ENCODE data around the gene SLC22A23. TPM values are rescaled to one million over a fixed set of nuclear protein-coding genes. Genes with fewer than 3 reads are reported as not detected.

Gene SLC22A23
- total RNA-seq, 1 donor from 2014 or later, result 0.05 TPM

GRCh38 chr6:3331494-3331893, 125.4 kb downstream of the SLC22A23 start:
- no peaks in the 10 kb centered on the region for H3K36me3 Mint-ChIP-seq (ENCODE audit: low read depth)
- no peak for DNase-seq (ENCODE audit: low spot score)
- no peaks in the 10 kb centered on the region for H3K9me3 Mint-ChIP-seq
- intact Hi-C loops (cut with micrococcal nuclease), result no loop called here
- no peak overlapping the region for H3K27ac Mint-ChIP-seq
- H3K4me3 Mint-ChIP-seq, result no peak overlapping the region
- H3K27me3 Mint-ChIP-seq (ENCODE audit: insufficient read depth), result peaks cover 6% of the 10 kb centered on the region
- no peaks in the 10 kb centered on the region for H3K4me1 Mint-ChIP-seq (ENCODE audit: low read depth)

GRCh38 chr6:3330199-3330598, 126.7 kb downstream of the SLC22A23 start:
- intact Hi-C loops (cut with micrococcal nuclease), result no loop called here
- H3K27ac Mint-ChIP-seq, result no peak overlapping the region

GRCh38 chr6:3329393-3330051, 127.3 kb downstream of the SLC22A23 start:
- no peaks in the 10 kb centered on the region for H3K9me3 Mint-ChIP-seq
- H3K36me3 Mint-ChIP-seq (ENCODE audit: low read depth), result no peaks in the 10 kb centered on the region
- no peak overlapping the region for H3K4me3 Mint-ChIP-seq
- H3K4me1 Mint-ChIP-seq (ENCODE audit: low read depth), result peaks cover 2% of the 10 kb centered on the region
- no peak for DNase-seq (ENCODE audit: low spot score)
- no peak overlapping the region for H3K27ac Mint-ChIP-seq
- intact Hi-C loops (cut with micrococcal nuclease), result no loop called here
- H3K27me3 Mint-ChIP-seq (ENCODE audit: insufficient read depth), result peaks cover 11% of the 10 kb centered on the region

More at GRCh38 chr6:3330199-3330598, 126.7 kb downstream of the SLC22A23 start:
- Mint-ChIP-seq H3K4me3 (no peak overlapping the region), H3K36me3 (ENCODE audit: low read depth) (no peaks in the 10 kb centered on the region), H3K9me3 (no peaks in the 10 kb centered on the region), H3K27me3 (ENCODE audit: insufficient read depth) (peaks cover 6% of the 10 kb centered on the region), H3K4me1 (ENCODE audit: low read depth) (no peaks in the 10 kb centered on the region)
- DNase-seq (ENCODE audit: low spot score), result no peak

- Mint-ChIP-seq H3K4me1 (ENCODE audit: low read depth) (peaks cover 5% of the 10 kb centered on the region), H3K27me3 (ENCODE audit: insufficient read depth) (peaks cover 11% of the 10 kb centered on the region), H3K9me3 (no peaks in the 10 kb centered on the region), H3K27ac (no peak overlapping the region), H3K36me3 (ENCODE audit: low read depth) (no peaks in the 10 kb centered on the region), H3K4me3 (no peak overlapping the region)
- no peak for DNase-seq (ENCODE audit: low spot score)
- intact Hi-C loops (cut with micrococcal nuclease), result no loop called here
Measured at GRCh38 chr6:3328796-3329195, 128.1 kb downstream of the SLC22A23 start.

DNA sequence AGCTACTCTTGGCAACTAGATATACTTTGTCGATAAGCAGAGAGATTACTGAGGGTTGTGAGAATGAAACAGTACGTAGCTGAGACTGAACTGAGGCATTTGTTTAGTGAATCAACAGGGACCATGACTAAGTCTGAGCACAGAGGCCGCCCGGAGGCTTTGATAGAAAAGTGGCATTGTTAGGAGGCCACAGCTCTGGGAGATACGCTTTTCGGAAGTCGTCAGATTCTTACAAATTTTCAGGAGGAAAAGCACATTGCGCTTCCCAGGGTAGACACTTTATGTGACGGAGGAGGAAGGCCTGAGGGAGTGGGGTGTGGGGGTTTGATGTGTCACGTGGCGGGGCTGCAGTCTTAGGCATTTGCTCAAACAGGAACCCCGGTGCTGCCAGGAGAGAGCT, 128.7 kb downstream of the SLC22A23 start:
- peaks cover 5% of the 10 kb centered on the region for H3K4me1 Mint-ChIP-seq (ENCODE audit: low read depth)
- no peaks in the 10 kb centered on the region for H3K9me3 Mint-ChIP-seq
- no peak overlapping the region for H3K4me3 Mint-ChIP-seq
- peaks cover 11% of the 10 kb centered on the region for H3K27me3 Mint-ChIP-seq (ENCODE audit: insufficient read depth)
- no peaks in the 10 kb centered on the region for H3K36me3 Mint-ChIP-seq (ENCODE audit: low read depth)
- no peak overlapping the region for H3K27ac Mint-ChIP-seq
- intact Hi-C loops (cut with micrococcal nuclease), result no loop called here
- no peak for DNase-seq (ENCODE audit: low spot score)

GRCh38 chr6:3327403-3327802, 129.4 kb downstream of the SLC22A23 start:
- Mint-ChIP-seq H3K27me3 (ENCODE audit: insufficient read depth) (peaks cover 9% of the 10 kb centered on the region), H3K9me3 (no peaks in the 10 kb centered on the region), H3K4me3 (no peak overlapping the region), H3K4me1 (ENCODE audit: low read depth) (peaks cover 5% of the 10 kb centered on the region), H3K36me3 (ENCODE audit: low read depth) (no peaks in the 10 kb centered on the region), H3K27ac (no peak overlapping the region)
- DNase-seq (ENCODE audit: low spot score), result no peak
- intact Hi-C loops (cut with micrococcal nuclease), result no loop called here

GRCh38 chr6:3326981-3327380, 129.9 kb downstream of the SLC22A23 start:
- no peak overlapping the region for H3K27ac Mint-ChIP-seq
- intact Hi-C loops (cut with micrococcal nuclease), result no loop called here
- no peak overlapping the region for H3K4me3 Mint-ChIP-seq
- H3K27me3 Mint-ChIP-seq (ENCODE audit: insufficient read depth), result peaks cover 9% of the 10 kb centered on the region
- H3K36me3 Mint-ChIP-seq (ENCODE audit: low read depth), result no peaks in the 10 kb centered on the region
- peaks cover 5% of the 10 kb centered on the region for H3K4me1 Mint-ChIP-seq (ENCODE audit: low read depth)
- no peaks in the 10 kb centered on the region for H3K9me3 Mint-ChIP-seq
- no peak for DNase-seq (ENCODE audit: low spot score)

DNA sequence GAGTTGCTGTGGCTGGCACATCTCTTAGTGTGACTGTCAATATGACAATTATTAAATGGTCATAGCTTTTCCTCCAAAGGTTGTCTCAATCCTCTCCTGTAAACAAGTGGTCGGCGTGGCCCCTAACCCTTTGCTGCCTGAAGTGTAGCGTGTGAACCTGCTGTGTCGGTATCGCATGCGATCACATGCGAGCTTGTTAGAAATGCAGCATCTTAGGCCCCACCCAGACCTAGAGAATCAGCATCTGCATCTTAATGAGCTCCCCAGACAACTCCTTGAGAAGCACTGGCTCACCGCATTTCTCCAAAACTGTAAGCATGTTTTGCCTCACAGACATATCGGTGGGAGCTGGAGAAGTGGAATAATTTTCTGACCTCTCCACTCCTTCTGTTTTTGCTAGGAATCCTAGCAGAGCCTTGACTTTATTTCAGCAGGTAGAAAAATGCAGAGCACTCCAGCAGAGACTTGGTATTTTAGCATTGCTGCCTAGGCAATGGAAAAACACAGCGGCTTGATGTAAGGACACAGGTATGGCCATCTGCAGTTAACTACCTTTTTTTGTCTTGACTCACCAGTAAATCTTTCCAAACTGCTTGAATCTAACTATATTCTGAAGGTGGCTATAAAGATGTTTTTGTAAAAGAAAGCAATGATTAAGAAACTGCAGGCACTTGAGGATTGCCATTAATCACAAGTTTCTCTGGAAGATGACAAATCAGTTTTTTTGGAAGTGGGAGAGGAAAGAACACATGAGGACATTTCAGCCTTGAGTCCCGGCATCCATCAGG, 130.5 kb downstream of the SLC22A23 start:
- no peaks in the 10 kb centered on the region for H3K36me3 Mint-ChIP-seq (ENCODE audit: low read depth)
- H3K27ac Mint-ChIP-seq, result no peak overlapping the region
- DNase-seq (ENCODE audit: low spot score), result no peak
- H3K27me3 Mint-ChIP-seq (ENCODE audit: insufficient read depth), result peaks cover 9% of the 10 kb centered on the region
- peaks cover 5% of the 10 kb centered on the region for H3K4me1 Mint-ChIP-seq (ENCODE audit: low read depth)
- H3K9me3 Mint-ChIP-seq, result no peaks in the 10 kb centered on the region
- intact Hi-C loops (cut with micrococcal nuclease), result no loop called here
- H3K4me3 Mint-ChIP-seq, result no peak overlapping the region

DNA sequence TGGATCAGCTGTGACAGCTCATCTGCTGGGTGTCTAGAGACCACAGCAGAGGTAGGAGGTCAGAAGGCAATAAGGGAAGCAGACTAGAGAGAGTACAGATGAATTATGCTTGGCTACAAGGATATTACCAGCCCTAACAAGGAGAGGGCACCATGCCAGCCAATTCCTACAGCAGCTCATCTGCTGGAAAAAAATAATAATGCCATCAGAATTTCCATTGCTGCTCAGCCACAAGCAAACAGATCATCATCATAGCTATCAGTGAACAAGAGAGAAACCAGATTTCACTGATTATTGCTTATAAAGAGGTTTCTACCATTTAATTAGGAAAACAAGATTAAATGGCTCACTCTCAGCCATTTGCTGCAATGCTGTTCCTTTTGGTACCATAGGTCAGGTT, 131.6 kb downstream of the SLC22A23 start:
- Mint-ChIP-seq H3K9me3 (no peaks in the 10 kb centered on the region), H3K4me1 (ENCODE audit: low read depth) (peaks cover 5% of the 10 kb centered on the region), H3K36me3 (ENCODE audit: low read depth) (no peaks in the 10 kb centered on the region), H3K4me3 (no peak overlapping the region), H3K27ac (no peak overlapping the region), H3K27me3 (ENCODE audit: insufficient read depth) (peaks cover 10% of the 10 kb centered on the region)
- intact Hi-C loops (cut with micrococcal nuclease), result no loop called here
- DNase-seq (ENCODE audit: low spot score), result no peak

DNA sequence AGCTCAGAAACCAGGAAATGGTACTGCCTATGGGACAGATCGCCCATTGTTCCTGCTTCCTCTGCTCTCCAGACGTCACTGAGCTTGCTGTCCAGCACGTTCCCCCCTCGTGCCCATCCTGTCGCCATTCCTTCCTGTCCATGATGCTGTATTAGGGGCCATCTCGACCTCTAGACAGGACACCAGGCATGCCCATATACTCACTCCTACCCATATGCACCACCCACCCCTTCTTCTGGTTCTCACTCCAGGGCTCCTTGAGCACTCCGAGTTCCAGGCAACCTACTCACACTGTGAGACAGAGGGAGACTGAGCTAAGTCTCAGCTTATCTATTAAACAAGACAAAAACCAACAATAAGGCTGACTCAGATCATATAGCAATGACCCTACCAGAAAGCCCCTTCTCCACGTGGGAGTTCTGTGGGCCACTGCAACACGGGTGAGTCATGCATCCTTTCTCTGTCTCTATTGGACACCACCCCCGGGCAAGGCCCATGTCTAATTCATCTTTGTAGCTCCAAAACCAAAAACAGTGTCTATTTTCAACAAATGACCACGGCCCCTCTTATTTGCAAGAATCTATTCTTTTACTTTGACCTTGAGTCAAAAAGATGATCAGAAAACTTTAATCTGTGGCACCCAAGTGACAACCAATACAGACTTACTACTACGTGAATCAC, 132.4 kb downstream of the SLC22A23 start:
- no peaks in the 10 kb centered on the region for H3K36me3 Mint-ChIP-seq (ENCODE audit: low read depth)
- no peak for DNase-seq (ENCODE audit: low spot score)
- H3K4me3 Mint-ChIP-seq, result no peak overlapping the region
- peaks cover 10% of the 10 kb centered on the region for H3K27me3 Mint-ChIP-seq (ENCODE audit: insufficient read depth)
- intact Hi-C loops (cut with micrococcal nuclease), result no loop called here
- H3K4me1 Mint-ChIP-seq (ENCODE audit: low read depth), result peaks cover 5% of the 10 kb centered on the region
- no peak overlapping the region for H3K27ac Mint-ChIP-seq
- no peaks in the 10 kb centered on the region for H3K9me3 Mint-ChIP-seq

- Mint-ChIP-seq H3K9me3 (no peaks in the 10 kb centered on the region), H3K36me3 (ENCODE audit: low read depth) (no peaks in the 10 kb centered on the region), H3K4me3 (no peak overlapping the region), H3K4me1 (ENCODE audit: low read depth) (peaks cover 11% of the 10 kb centered on the region), H3K27me3 (ENCODE audit: insufficient read depth) (peaks cover 12% of the 10 kb centered on the region), H3K27ac (no peak overlapping the region)
- DNase-seq (ENCODE audit: low spot score), result no peak
- intact Hi-C loops (cut with micrococcal nuclease), result no loop called here
Measured at GRCh38 chr6:3323696-3324261, 133.1 kb downstream of the SLC22A23 start.

- Mint-ChIP-seq H3K36me3 (ENCODE audit: low read depth) (no peaks in the 10 kb centered on the region), H3K9me3 (no peaks in the 10 kb centered on the region), H3K4me3 (no peak overlapping the region), H3K27ac (no peak overlapping the region), H3K27me3 (ENCODE audit: insufficient read depth) (peaks cover 12% of the 10 kb centered on the region), H3K4me1 (ENCODE audit: low read depth) (peaks cover 17% of the 10 kb centered on the region)
- intact Hi-C loops (cut with micrococcal nuclease), result no loop called here
- DNase-seq (ENCODE audit: low spot score), result no peak
Measured at GRCh38 chr6:3323148-3323547, 133.7 kb downstream of the SLC22A23 start.

DNA sequence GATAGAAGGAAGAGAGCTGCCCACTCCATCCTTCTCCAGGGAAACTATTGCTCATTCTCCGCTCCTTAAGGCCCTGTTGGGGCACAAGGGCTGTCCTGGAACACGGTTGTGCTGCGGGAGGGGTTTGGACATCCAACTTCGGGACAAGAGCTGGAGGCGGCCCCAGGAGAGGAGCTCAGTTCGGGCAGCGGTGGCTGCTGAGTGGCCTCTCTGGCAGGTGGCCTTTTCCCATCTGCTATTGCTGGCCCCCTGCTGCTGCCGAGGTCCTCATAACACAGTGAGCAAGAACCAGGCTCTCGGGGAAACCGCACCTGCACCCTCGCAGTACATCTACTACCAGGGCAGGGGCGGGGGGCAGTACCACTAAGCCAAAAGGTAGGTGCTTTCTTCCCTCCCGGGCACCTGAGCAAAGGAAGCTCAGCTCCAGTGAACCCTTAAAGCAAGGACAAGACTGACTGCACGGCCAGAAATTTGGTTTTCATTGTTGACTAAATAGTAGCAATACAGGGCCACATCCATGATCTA, 134.4 kb downstream of the SLC22A23 start:
- peaks cover 23% of the 10 kb centered on the region for H3K4me1 Mint-ChIP-seq (ENCODE audit: low read depth)
- no peaks in the 10 kb centered on the region for H3K9me3 Mint-ChIP-seq
- intact Hi-C loops (cut with micrococcal nuclease), result no loop called here
- no peak for DNase-seq (ENCODE audit: low spot score)
- H3K36me3 Mint-ChIP-seq (ENCODE audit: low read depth), result no peaks in the 10 kb centered on the region
- H3K4me3 Mint-ChIP-seq, result no peak overlapping the region
- peaks cover 15% of the 10 kb centered on the region for H3K27me3 Mint-ChIP-seq (ENCODE audit: insufficient read depth)
- H3K27ac Mint-ChIP-seq, result no peak overlapping the region
